HG03095 (cell line): Measurements from ENCODE around the gene DCAF8L2.
"Not testable (repeated sequence)": the region's sequence is repeated elsewhere in the genome, so short reads cannot be mapped to it uniquely, and the experiment has no call there.

Experiments used
- ATAC-seq: cut with Tn5 transposase; IDR thresholded peaks from one replicate; pipeline ENCODE4 v1.9.1; 2021; ENCODE audit warnings: moderate library complexity; ENCODE audit not compliant: unreplicated experiment

DCAF8L2 gene

GRCh38 chrX:27590044-27590443 lies at the start of gene DCAF8L2:
Gene DCAF8L2, plus strand, starts transcription at chrX:27590344. Its CDS starts 156,552 bp downstream, at chrX:27746896.
- ATAC-seq = no peak

- ATAC-seq = not testable (repeated sequence)
Measured at GRCh38 chrX:27541161-27541560, 49.0 kb upstream of the DCAF8L2 start.

- ATAC-seq = no peak
Measured at GRCh38 chrX:27548624-27549023, 41.5 kb upstream of the DCAF8L2 start.

GRCh38 chrX:27549688-27550087 lies 40.5 kb upstream of the DCAF8L2 start:
- ATAC-seq = no peak

GRCh38 chrX:27555514-27555913 lies 34.6 kb upstream of the DCAF8L2 start:
- no peak for ATAC-seq

GRCh38 chrX:27565992-27566391 lies 24.2 kb upstream of the DCAF8L2 start:
- no peak for ATAC-seq

- ATAC-seq = no peak
Measured at GRCh38 chrX:27571164-27571563, 19.0 kb upstream of the DCAF8L2 start.

- no peak for ATAC-seq
Measured at GRCh38 chrX:27575565-27575964, 14.6 kb upstream of the DCAF8L2 start.

GRCh38 chrX:27583976-27584375 lies 6.2 kb upstream of the DCAF8L2 start:
- ATAC-seq = no peak

- no peak for ATAC-seq
Measured at GRCh38 chrX:27591938-27592337, 1.8 kb downstream of the DCAF8L2 start.

- no peak for ATAC-seq
Measured at GRCh38 chrX:27597508-27597907, 7.4 kb downstream of the DCAF8L2 start.

GRCh38 chrX:27598312-27598711 lies 8.2 kb downstream of the DCAF8L2 start:
- no peak for ATAC-seq

- no peak for ATAC-seq
Measured at GRCh38 chrX:27599928-27600327, 9.8 kb downstream of the DCAF8L2 start.

GRCh38 chrX:27600686-27601085 lies 10.5 kb downstream of the DCAF8L2 start:
- ATAC-seq = no peak

GRCh38 chrX:27608671-27609070 lies 18.5 kb downstream of the DCAF8L2 start:
- no peak for ATAC-seq

- no peak for ATAC-seq
Measured at GRCh38 chrX:27619459-27619858, 29.3 kb downstream of the DCAF8L2 start.

- no peak for ATAC-seq
Measured at GRCh38 chrX:27619975-27620374, 29.8 kb downstream of the DCAF8L2 start.

GRCh38 chrX:27622883-27623282 lies 32.7 kb downstream of the DCAF8L2 start:
- no peak for ATAC-seq

GRCh38 chrX:27626066-27626465 lies 35.9 kb downstream of the DCAF8L2 start:
- ATAC-seq = no peak

GRCh38 chrX:27633328-27633727 lies 43.2 kb downstream of the DCAF8L2 start:
- no peak for ATAC-seq

- ATAC-seq = no peak
Measured at GRCh38 chrX:27656581-27656980, 66.4 kb downstream of the DCAF8L2 start.

- ATAC-seq = no peak
Measured at GRCh38 chrX:27660878-27661277, 70.7 kb downstream of the DCAF8L2 start.

- no peak for ATAC-seq
Measured at GRCh38 chrX:27671234-27671633, 81.1 kb downstream of the DCAF8L2 start.

- ATAC-seq = no peak
Measured at GRCh38 chrX:27674491-27674890, 84.3 kb downstream of the DCAF8L2 start.
